Vagina (tissue), 2 donors: ENCODE data around the gene PRDM7.
"Not testable (repeated sequence)": the region's sequence is repeated elsewhere in the genome, so short reads cannot be mapped to it uniquely, and the experiment has no call there.

Experiments used
- CTCF ChIP-seq, 3 experiments: fragments of 450-650 bp in 2 of 3; fragments of 200-600 bp in 1 of 3; sonication (generic) in 1 of 3; IDR thresholded peaks; one replicate each; pipeline ENCODE4 v1.5.1; 2017 to 2019; ENCODE audit warnings: antibody characterized with exemption in 3 of 3, mild to moderate bottlenecking in 2 of 3, moderate library complexity in 2 of 3
- POLR2AphosphoS5 ChIP-seq, 2 donors: sonication (generic); formaldehyde crosslinking; IDR thresholded peaks; one replicate each; pipeline ENCODE4 v1.9.0; 2017; ENCODE audit warnings: antibody characterized with exemption in 2 of 2, mild to moderate bottlenecking in 2 of 2, low read depth in 1 of 2; ENCODE audit not compliant: insufficient read depth in 1 of 2

DNA sequence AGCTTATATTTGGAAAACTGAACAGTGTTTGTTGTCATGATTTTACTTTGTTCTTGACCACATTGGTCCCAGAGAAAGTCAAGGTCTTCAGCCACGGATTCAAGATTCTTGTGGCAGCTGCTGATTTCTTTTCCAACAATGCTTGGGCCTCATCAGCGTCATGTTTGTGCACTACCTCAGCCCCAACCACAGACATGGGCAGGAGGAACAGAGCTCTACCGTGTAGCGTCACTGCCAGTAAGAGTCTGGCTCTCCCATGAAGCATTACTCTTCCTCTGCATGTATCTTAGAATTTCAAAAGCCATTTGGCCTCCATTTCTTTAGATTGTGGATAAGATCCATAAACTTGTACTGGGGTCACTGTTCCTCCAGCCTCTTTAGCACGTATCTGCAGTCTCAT, 23.1 kb upstream of the PRDM7 start:
- not testable (repeated sequence) for TF ChIP-seq CTCF (IDR thresholded peaks at IDR 0.05); POLR2AphosphoS5 (IDR thresholded peaks at IDR 0.05; ENCODE audit: insufficient read depth in 1 of 2, low read depth in 1 of 2)
